ENCODE measurements around the gene CDON.

CDON gene

GRCh38 chr11:126086248-126086647 is 23.6 kb upstream of the CDON start:
- TF ChIP-seq CTCF (IDR thresholded peaks at IDR 0.05; ENCODE audit: insufficient read depth, low read length) = no peak
- no peak for TF ChIP-seq GABPA (IDR thresholded peaks at IDR 0.05; ENCODE audit: low read depth)
- no peak for TF ChIP-seq POLR2AphosphoS5 (IDR thresholded peaks at IDR 0.05; ENCODE audit: low read depth)
- no peak for TF ChIP-seq SPI1 (IDR thresholded peaks at IDR 0.05; ENCODE audit: borderline replicate concordance, low read depth)
- no peak for TF ChIP-seq REST (IDR thresholded peaks at IDR 0.05; ENCODE audit: insufficient replicate concordance, low read depth)
- H3K4me3 ChIP-seq (replicated peaks; ENCODE audit: insufficient read depth, low read length) = no peak overlapping the region
- DNase-seq (ENCODE audit: low read depth in 1 of 2, low spot score in 1 of 2) = no peak
- no peak overlapping the region for H3K27ac ChIP-seq (replicated peaks)
- no peaks in the 10 kb centered on the region for H3K27me3 ChIP-seq (ENCODE audit: insufficient read depth, poor library complexity, severe bottlenecking)

GRCh38 chr11:126084608-126084912 is 21.9 kb upstream of the CDON start:
- TF ChIP-seq SPI1 (IDR thresholded peaks at IDR 0.05; ENCODE audit: borderline replicate concordance, low read depth) (no peak), REST (IDR thresholded peaks at IDR 0.05; ENCODE audit: insufficient replicate concordance, low read depth) (no peak)
- no peak overlapping the region for H3K27ac ChIP-seq (replicated peaks)
- no peak overlapping the region for H3K4me3 ChIP-seq (replicated peaks; ENCODE audit: insufficient read depth, low read length)
- H3K27me3 ChIP-seq (ENCODE audit: insufficient read depth, poor library complexity, severe bottlenecking) = no peaks in the 10 kb centered on the region
- no peak for DNase-seq (ENCODE audit: low read depth in 1 of 2, low spot score in 1 of 2)

DNA sequence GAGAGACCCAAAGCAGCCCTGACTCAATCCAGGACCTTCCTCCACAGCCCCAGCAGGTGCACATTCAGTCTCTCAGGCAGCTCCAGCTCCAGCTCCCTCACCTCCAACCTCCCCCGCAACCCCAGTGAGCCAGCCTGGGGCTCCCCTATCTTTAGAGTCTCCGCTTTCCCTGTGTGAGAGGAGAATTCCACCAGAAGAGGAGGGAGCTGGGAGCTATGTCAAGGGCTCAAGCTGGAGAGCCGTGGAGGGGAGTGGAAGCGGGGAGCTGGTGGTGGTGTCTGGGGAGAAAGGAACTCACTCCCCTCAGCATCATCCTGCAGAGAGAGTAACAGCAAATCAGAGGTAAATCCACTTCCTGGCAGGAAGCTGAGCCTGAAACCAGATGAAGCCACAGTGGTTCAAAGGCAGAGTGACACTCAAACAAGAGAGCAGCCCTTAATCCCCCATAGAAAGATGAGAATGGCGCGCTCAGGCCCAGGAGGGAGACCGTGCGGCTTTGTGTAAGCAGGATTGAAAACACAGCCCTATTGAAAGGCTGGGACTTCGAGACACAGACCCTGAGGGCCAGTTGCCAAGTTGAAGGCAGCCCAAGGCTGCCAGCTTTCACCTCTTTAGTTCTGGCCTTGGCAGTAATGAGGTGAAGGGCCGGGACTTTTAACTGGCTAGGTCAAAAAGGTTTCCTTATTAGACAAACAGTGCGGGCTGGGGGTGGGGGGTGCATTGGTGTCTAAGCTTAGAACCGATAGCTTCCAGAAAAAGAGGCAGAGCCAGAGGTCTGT is 21.4 kb upstream of the CDON start:
- no peak for DNase-seq (ENCODE audit: low read depth in 1 of 2, low spot score in 1 of 2)
- Histone ChIP-seq H3K27ac (replicated peaks) (no peak overlapping the region), H3K27me3 (ENCODE audit: insufficient read depth, poor library complexity, severe bottlenecking) (no peaks in the 10 kb centered on the region), H3K4me3 (replicated peaks; ENCODE audit: insufficient read depth, low read length) (no peak overlapping the region)
- TF ChIP-seq SPI1 (IDR thresholded peaks at IDR 0.05; ENCODE audit: borderline replicate concordance, low read depth) = no peak
- TF ChIP-seq CTCF (IDR thresholded peaks at IDR 0.05; ENCODE audit: insufficient read depth, low read length) = no peak
- no peak for TF ChIP-seq GABPA (IDR thresholded peaks at IDR 0.05; ENCODE audit: low read depth)
- TF ChIP-seq POLR2AphosphoS5 (IDR thresholded peaks at IDR 0.05; ENCODE audit: low read depth) = no peak
- TF ChIP-seq REST (IDR thresholded peaks at IDR 0.05; ENCODE audit: insufficient replicate concordance, low read depth) = no peak

Data from HL-60 (cell line).